ENCODE data around the gene WNT2.
"Not testable (repeated sequence)": the region's sequence is repeated elsewhere in the genome, so short reads cannot be mapped to it uniquely, and the experiment has no call there.

The WNT2 gene

GRCh38 chr7:117308891-117309290 is 14.0 kb downstream of the WNT2 start:
- no peak for DNase-seq (ENCODE audit: low read depth in 3 of 3)

- DNase-seq (ENCODE audit: low read depth in 3 of 3): no peak
Measured at GRCh38 chr7:117302396-117302795, 20.5 kb downstream of the WNT2 start.

GRCh38 chr7:117300506-117300905 is 22.4 kb downstream of the WNT2 start:
- DNase-seq (ENCODE audit: low read depth in 3 of 3): not testable (repeated sequence)

GRCh38 chr7:117297606-117298005 is 25.3 kb downstream of the WNT2 start:
- DNase-seq (ENCODE audit: low read depth in 3 of 3): no peak

GRCh38 chr7:117296066-117296465 is 26.8 kb downstream of the WNT2 start:
- no peak for DNase-seq (ENCODE audit: low read depth in 3 of 3)

GRCh38 chr7:117285826-117286225 is 37.0 kb downstream of the WNT2 start:
- no peak for DNase-seq (ENCODE audit: low read depth in 3 of 3)

GRCh38 chr7:117284692-117285091 is 38.2 kb downstream of the WNT2 start:
- DNase-seq (ENCODE audit: low read depth in 3 of 3): no peak

GRCh38 chr7:117283779-117284178 is 39.1 kb downstream of the WNT2 start:
- no peak for DNase-seq (ENCODE audit: low read depth in 3 of 3)

- DNase-seq (ENCODE audit: low read depth in 3 of 3): no peak
Measured at GRCh38 chr7:117283371-117283770, 39.5 kb downstream of the WNT2 start.

- DNase-seq (ENCODE audit: low read depth in 3 of 3): no peak
Measured at GRCh38 chr7:117282239-117282812, 40.5 kb downstream of the WNT2 start.

GRCh38 chr7:117281562-117281961 is 41.3 kb downstream of the WNT2 start:
- DNase-seq (ENCODE audit: low read depth in 3 of 3): no peak

- no peak for DNase-seq (ENCODE audit: low read depth in 3 of 3)
Measured at GRCh38 chr7:117279931-117280557, 42.8 kb downstream of the WNT2 start.

- DNase-seq (ENCODE audit: low read depth in 3 of 3): no peak
Measured at GRCh38 chr7:117279203-117279602, 43.7 kb downstream of the WNT2 start.

GRCh38 chr7:117278040-117278439 is 44.8 kb downstream of the WNT2 start:
- DNase-seq (ENCODE audit: low read depth in 3 of 3): no peak

- no peak for DNase-seq (ENCODE audit: low read depth in 3 of 3)
Measured at GRCh38 chr7:117277576-117277975, 45.3 kb downstream of the WNT2 start.

- no peak for DNase-seq (ENCODE audit: low read depth in 3 of 3)
Measured at GRCh38 chr7:117274951-117275350, 47.9 kb downstream of the WNT2 start.

GRCh38 chr7:117273814-117274225 is 49.0 kb downstream of the WNT2 start:
- DNase-seq (ENCODE audit: low read depth in 3 of 3): no peak

- DNase-seq (ENCODE audit: low read depth in 3 of 3): no peak
Measured at GRCh38 chr7:117273325-117273724, 49.5 kb downstream of the WNT2 start.

- no peak for DNase-seq (ENCODE audit: low read depth in 3 of 3)
Measured at GRCh38 chr7:117272017-117272759, 50.7 kb downstream of the WNT2 start.

GRCh38 chr7:117271566-117271965 is 51.3 kb downstream of the WNT2 start:
- no peak for DNase-seq (ENCODE audit: low read depth in 3 of 3)

- DNase-seq (ENCODE audit: low read depth in 3 of 3): no peak
Measured at GRCh38 chr7:117270371-117270770, 52.5 kb downstream of the WNT2 start.

- no peak for DNase-seq (ENCODE audit: low read depth in 3 of 3)
Measured at GRCh38 chr7:117269886-117270285, 53.0 kb downstream of the WNT2 start.

GRCh38 chr7:117269417-117269816 is 53.4 kb downstream of the WNT2 start:
- DNase-seq (ENCODE audit: low read depth in 3 of 3): no peak
